ENCODE data around the gene METAP1. TPM values are rescaled to one million over a fixed set of nuclear protein-coding genes. Genes with fewer than 3 reads are reported as not detected.
A peak's percentile ranks its signal among the peaks of the same experiment; 100 is the strongest.

METAP1 gene
- total RNA-seq, 3 donors from 2014 or later (not counting 1 experiment from before 2014, with no cell fraction given), result 41.1 to 54.3 (median 41.5) TPM

DNA sequence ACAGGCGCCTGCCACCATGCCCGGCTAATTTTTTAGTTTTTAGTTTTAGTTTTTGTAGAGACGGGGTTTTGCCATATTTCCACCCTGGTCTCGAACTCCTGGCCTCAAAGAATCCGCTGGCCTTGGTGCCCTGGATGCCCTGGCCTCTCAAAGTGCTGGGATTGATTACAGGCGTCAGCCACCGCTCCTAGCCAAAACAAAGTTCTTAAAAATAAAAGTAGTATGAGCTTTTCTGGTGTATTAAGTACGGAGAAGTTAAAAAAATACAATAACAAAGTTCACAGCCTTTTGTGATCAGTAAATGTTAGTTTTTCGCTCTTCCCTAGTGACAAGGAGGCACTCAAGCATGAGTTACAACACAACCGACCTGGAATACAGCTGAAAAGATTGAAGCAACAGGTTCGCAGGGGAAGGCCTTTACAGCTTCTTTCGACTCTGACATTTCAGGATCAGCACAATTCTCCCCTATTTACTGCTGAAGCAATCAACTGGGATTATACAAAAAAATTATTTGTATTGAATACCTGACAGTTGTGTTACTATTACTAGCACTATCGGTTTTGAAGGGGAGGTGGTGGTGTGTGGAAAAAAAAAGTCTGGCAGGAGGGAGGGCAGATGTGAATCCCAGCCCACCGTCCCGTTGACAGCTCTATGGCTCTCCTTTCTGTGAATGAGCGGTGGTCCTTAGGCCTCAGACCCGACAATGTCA is 893 bp upstream of the METAP1 start:
- peak in 1 of 2 donors; percentile 4 for DNase-seq
- peak overlapping the region; percentile 90 for H3K4me3 Mint-ChIP-seq
- H3K27me3 Mint-ChIP-seq (ENCODE audit: low read depth in 2 of 2), result no peaks in the 10 kb centered on the region
- peaks cover 25 to 26% of the 10 kb centered on the region in 2 donors for H3K4me1 Mint-ChIP-seq
- H3K27me3 ChIP-seq (ENCODE audit: control insufficient read depth, insufficient read depth, low read length), result no peaks in the 10 kb centered on the region
- H3K36me3 ChIP-seq (ENCODE audit: control insufficient read depth, insufficient read depth, low read length), result no peaks in the 10 kb centered on the region
- H3K9me3 ChIP-seq (ENCODE audit: control insufficient read depth, insufficient read depth, low read length), result no peaks in the 10 kb centered on the region
- H3K4me1 ChIP-seq (ENCODE audit: control insufficient read depth, insufficient read depth, low read length), result peaks cover 12% of the 10 kb centered on the region
- WGBS (ENCODE audit: insufficient coverage), result 54% methylated on average over 16 of the region's 17 CpGs
- ATAC-seq, result no peak
- H3K27ac ChIP-seq (ENCODE audit: low read length), result peak overlapping the region; percentile 92
- no peaks in the 10 kb centered on the region for H3K9me3 Mint-ChIP-seq
- H3K27ac Mint-ChIP-seq, result peak overlapping the region; percentile 94 to 95
- intact Hi-C loops (cut with micrococcal nuclease), result loop anchor here (1.0 to 10.0 kb wide), 7 partner anchors 62 to 1098 kb away; partner anchors contain the start of genes ADH5, EIF4E, RAP1GDS1 and STPG2
- no peaks in the 10 kb centered on the region for H3K36me3 Mint-ChIP-seq
- peak overlapping the region; percentile 42 for H3K4me3 ChIP-seq (ENCODE audit: low read length)
- no peak for TF ChIP-seq CTCF (IDR thresholded peaks at IDR 0.05)

- peaks cover 12% of the 10 kb centered on the region for H3K4me1 ChIP-seq (ENCODE audit: control insufficient read depth, insufficient read depth, low read length)
- no peaks in the 10 kb centered on the region for H3K9me3 Mint-ChIP-seq
- H3K4me1 Mint-ChIP-seq, result peaks cover 30 to 33% of the 10 kb centered on the region in 2 donors
- H3K27me3 ChIP-seq (ENCODE audit: control insufficient read depth, insufficient read depth, low read length), result no peaks in the 10 kb centered on the region
- DNase-seq (no peak), ATAC-seq (no peak)
- peak overlapping the region; percentile 57 for H3K4me3 ChIP-seq (ENCODE audit: low read length)
- H3K27ac Mint-ChIP-seq, result peak overlapping the region; percentile 64 to 88
- H3K27ac ChIP-seq (ENCODE audit: low read length), result peak overlapping the region; percentile 40
- no peak for TF ChIP-seq CTCF (IDR thresholded peaks at IDR 0.05)
- intact Hi-C loops (cut with micrococcal nuclease), result loop anchor here (5.0 to 10.0 kb wide), 3 partner anchors 734 to 1096 kb away; partner anchors contain the start of genes RAP1GDS1 and STPG2
- H3K27me3 Mint-ChIP-seq (ENCODE audit: low read depth in 2 of 2), result no peaks in the 10 kb centered on the region
- WGBS (ENCODE audit: insufficient coverage), result under 1% methylated on average over 55 of the region's 57 CpGs
- peak overlapping the region; percentile 75 for H3K4me3 Mint-ChIP-seq
- H3K36me3 ChIP-seq (ENCODE audit: control insufficient read depth, insufficient read depth, low read length), result no peaks in the 10 kb centered on the region
- no peaks in the 10 kb centered on the region for H3K36me3 Mint-ChIP-seq
- no peaks in the 10 kb centered on the region for H3K9me3 ChIP-seq (ENCODE audit: control insufficient read depth, insufficient read depth, low read length)
Measured at GRCh38 chr4:98996056-98996764, 689 bp downstream of the METAP1 start.

DNA sequence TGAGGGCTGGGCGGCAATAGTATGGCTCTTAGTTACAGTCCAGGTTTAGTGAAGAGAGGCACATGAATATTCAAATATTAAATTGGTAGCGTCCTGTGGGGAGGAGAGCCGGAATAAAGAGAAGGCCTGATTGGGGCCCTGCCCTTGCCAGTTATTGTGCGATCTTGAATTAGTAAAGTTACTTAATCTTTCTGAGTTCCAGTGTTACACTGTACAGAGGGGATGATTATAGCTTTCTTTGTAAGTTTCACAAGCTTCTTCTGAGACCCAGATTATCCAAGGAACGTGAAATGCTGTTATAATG is 1.2 kb downstream of the METAP1 start:
- TF ChIP-seq CTCF (IDR thresholded peaks at IDR 0.05), result no peak
- Histone ChIP-seq H3K4me1 (ENCODE audit: control insufficient read depth, insufficient read depth, low read length) (peaks cover 12% of the 10 kb centered on the region), H3K27me3 (ENCODE audit: control insufficient read depth, insufficient read depth, low read length) (no peaks in the 10 kb centered on the region), H3K9me3 (ENCODE audit: control insufficient read depth, insufficient read depth, low read length) (no peaks in the 10 kb centered on the region), H3K27ac (ENCODE audit: low read length) (no peak overlapping the region), H3K4me3 (ENCODE audit: low read length) (peak overlapping the region; percentile 56), H3K36me3 (ENCODE audit: control insufficient read depth, insufficient read depth, low read length) (no peaks in the 10 kb centered on the region)
- H3K9me3 Mint-ChIP-seq, result no peaks in the 10 kb centered on the region
- peak overlapping the region; percentile 75 for H3K4me3 Mint-ChIP-seq
- DNase-seq (no peak), ATAC-seq (no peak)
- no peaks in the 10 kb centered on the region for H3K36me3 Mint-ChIP-seq
- no peaks in the 10 kb centered on the region for H3K27me3 Mint-ChIP-seq (ENCODE audit: low read depth in 2 of 2)
- intact Hi-C loops (cut with micrococcal nuclease), result loop anchor here (5.0 to 10.0 kb wide), 3 partner anchors 734 to 1096 kb away; partner anchors contain the start of genes RAP1GDS1 and STPG2
- H3K27ac Mint-ChIP-seq, result peak overlapping the region; percentile 64 to 88
- WGBS (ENCODE audit: insufficient coverage), result 56% methylated on average over 4 of the region's 5 CpGs
- peaks cover 30 to 33% of the 10 kb centered on the region in 2 donors for H3K4me1 Mint-ChIP-seq

All from natural killer cell (primary cell).